Measurements from ENCODE around the gene LRFN2. TPM values are rescaled to one million over a fixed set of nuclear protein-coding genes. Genes with fewer than 3 reads are reported as not detected.

The LRFN2 gene
- total RNA-seq, 1 donor from 2014 or later, result not detected

DNA sequence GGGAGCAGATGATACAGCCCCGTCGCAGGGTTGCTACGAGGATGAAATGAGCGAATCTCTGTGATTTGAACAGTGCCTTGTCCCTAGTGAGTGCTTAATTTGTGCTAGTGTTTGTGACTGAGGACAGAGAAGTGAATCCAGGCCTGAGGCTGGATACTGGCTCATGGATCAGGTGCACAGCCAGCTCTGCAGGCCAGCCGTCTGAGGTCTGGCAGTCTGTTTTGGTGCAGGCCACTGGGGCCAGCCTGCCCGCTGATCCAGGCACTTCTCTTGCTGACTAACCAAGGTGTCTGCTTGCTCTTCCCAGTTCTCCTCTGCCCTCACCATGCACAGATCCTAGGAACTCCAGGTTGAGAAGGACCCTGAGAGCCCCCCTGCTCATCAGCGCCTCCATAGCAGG is 181.0 kb downstream of the LRFN2 start:
- Mint-ChIP-seq H3K36me3 (ENCODE audit: low read depth) (no peaks in the 10 kb centered on the region), H3K4me1 (ENCODE audit: low read depth) (no peaks in the 10 kb centered on the region), H3K27ac (no peak overlapping the region), H3K9me3 (peaks cover 9% of the 10 kb centered on the region), H3K27me3 (ENCODE audit: low read depth) (peaks cover 3% of the 10 kb centered on the region), H3K4me3 (ENCODE audit: low read depth) (no peak overlapping the region)
- intact Hi-C loops (cut with micrococcal nuclease), result no loop called here
- no peak for DNase-seq (ENCODE audit: low spot score)

DNA sequence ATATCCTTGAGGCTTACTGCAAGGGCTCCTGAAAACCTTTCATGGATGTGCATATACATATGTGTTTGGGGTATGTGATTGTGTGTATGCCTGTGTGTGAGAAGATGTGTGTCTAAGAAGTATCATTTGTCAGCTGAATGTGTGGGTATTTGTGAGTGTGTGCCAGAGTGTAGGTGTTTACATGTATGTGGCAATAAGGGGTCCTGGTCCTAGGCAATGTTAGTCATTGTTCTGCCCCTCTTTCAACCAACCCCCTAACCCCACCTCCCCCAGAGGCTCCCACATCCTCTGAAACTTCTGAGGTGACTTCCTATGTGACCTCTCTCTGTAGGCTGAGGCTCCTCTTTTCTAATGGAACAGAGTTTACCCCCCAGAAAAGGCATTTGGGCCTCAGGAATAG is 186.4 kb downstream of the LRFN2 start:
- H3K27me3 Mint-ChIP-seq (ENCODE audit: low read depth), result no peaks in the 10 kb centered on the region
- intact Hi-C loops (cut with micrococcal nuclease), result no loop called here
- no peak for DNase-seq (ENCODE audit: low spot score)

DNA sequence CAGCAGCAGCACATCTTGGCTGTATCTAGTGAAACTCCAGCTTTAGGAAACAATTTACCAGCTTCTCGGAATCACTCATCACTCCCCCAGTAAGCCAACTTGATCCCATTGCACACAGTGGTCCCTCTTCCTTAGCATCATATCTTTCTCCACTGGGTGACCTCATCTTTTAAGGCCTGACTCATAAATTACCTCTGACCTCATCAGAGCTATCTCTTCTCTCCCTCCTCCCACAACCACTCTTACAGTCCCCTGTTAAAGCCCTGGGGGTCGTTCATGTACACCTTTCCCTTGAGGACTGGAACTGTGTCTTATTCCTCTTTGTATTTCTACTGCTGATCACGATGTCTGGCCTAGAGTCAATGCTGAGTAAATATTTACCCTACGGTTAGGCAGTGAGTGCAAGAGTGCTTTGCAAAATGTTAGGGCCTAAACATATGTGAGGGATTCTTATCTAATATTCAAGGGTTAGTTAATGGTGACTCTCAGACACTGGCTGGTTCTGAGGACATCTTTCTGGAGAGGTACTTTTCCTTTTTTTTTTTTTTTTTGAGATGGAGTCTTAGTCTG is 187.2 kb downstream of the LRFN2 start:
- DNase-seq (ENCODE audit: low spot score), result no peak
- intact Hi-C loops (cut with micrococcal nuclease), result no loop called here
- H3K4me1 Mint-ChIP-seq (ENCODE audit: low read depth), result peaks cover 5% of the 10 kb centered on the region
- peaks cover 9% of the 10 kb centered on the region for H3K9me3 Mint-ChIP-seq
- H3K27me3 Mint-ChIP-seq (ENCODE audit: low read depth), result no peaks in the 10 kb centered on the region
- no peaks in the 10 kb centered on the region for H3K36me3 Mint-ChIP-seq (ENCODE audit: low read depth)
- no peak overlapping the region for H3K27ac Mint-ChIP-seq
- no peak overlapping the region for H3K4me3 Mint-ChIP-seq (ENCODE audit: low read depth)

More for the DNA sequence above, 186.4 kb downstream of the LRFN2 start:
- Mint-ChIP-seq H3K4me1 (ENCODE audit: low read depth) (peaks cover 5% of the 10 kb centered on the region), H3K9me3 (peaks cover 9% of the 10 kb centered on the region), H3K4me3 (ENCODE audit: low read depth) (no peak overlapping the region), H3K36me3 (ENCODE audit: low read depth) (no peaks in the 10 kb centered on the region), H3K27ac (no peak overlapping the region)

DNA sequence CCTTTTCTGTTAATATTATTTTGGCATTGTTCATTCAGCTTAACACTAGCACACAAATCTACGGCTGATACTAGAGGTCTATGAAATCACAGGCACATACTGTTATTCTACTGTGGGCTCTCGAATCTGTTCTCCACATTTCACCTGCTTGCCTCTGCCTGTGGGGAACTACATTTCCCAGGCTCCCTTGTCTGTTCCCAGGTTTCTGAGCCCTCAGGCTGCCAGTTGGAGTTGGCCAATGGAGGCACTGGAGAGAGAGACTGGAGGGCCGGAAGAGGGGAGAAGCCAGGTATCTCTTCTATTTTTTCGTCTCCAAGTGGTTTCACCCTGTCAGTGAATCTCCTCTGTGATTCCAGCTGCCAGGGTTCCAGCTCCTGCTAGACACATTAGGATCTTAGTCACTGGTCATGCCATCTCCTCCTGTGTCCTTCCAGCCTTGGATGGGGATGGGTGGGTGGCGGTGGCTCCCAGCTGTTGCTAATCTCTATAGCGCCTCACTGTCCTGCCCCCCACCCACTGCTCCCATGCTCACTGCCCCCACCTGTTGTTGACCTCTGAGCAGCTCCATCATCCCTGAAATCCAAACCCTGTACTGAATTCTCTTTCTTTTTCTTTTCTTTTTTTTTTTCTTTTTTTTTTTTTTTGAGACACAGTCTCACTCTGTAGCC is 188.2 kb downstream of the LRFN2 start:
- Mint-ChIP-seq H3K4me3 (ENCODE audit: low read depth) (no peak overlapping the region), H3K27ac (no peak overlapping the region), H3K9me3 (peaks cover 9% of the 10 kb centered on the region), H3K4me1 (ENCODE audit: low read depth) (peaks cover 5% of the 10 kb centered on the region), H3K27me3 (ENCODE audit: low read depth) (no peaks in the 10 kb centered on the region), H3K36me3 (ENCODE audit: low read depth) (no peaks in the 10 kb centered on the region)
- no peak for DNase-seq (ENCODE audit: low spot score)
- intact Hi-C loops (cut with micrococcal nuclease), result no loop called here

DNA sequence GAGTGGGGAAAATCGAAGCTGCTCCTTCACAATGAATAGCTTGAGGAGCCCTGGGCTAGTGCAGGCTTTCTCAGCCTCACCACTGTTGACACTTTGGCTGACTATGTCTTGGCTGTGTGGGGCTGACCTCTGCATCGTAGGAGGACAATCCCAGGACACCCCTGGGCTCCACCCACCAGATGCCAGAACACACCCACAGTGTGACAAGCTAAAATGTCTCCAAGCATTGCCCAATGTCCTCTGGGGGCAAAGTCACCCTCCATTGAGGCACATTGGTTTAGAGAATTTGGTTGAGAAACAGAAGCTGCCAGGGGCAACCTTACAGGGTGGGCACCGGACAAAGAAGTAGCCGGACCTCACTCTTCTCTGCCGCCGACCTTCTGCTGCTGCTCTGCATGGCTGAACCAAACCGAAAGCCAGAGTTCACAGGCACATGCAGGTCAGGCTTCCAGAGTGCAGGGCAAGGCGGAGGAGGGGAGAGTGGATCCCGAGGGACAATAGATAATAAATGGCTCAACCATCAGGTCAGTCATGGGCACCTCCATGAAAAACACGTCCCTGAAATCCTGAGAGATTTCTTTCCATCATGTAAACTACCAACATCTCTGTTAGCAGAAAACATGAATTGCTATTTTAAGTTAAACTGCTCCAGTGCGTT is 189.0 kb downstream of the LRFN2 start:
- Mint-ChIP-seq H3K9me3 (peaks cover 9% of the 10 kb centered on the region), H3K4me3 (ENCODE audit: low read depth) (no peak overlapping the region), H3K36me3 (ENCODE audit: low read depth) (no peaks in the 10 kb centered on the region), H3K27me3 (ENCODE audit: low read depth) (no peaks in the 10 kb centered on the region), H3K4me1 (ENCODE audit: low read depth) (peaks cover 7% of the 10 kb centered on the region), H3K27ac (no peak overlapping the region)
- intact Hi-C loops (cut with micrococcal nuclease), result no loop called here
- DNase-seq (ENCODE audit: low spot score), result no peak

DNA sequence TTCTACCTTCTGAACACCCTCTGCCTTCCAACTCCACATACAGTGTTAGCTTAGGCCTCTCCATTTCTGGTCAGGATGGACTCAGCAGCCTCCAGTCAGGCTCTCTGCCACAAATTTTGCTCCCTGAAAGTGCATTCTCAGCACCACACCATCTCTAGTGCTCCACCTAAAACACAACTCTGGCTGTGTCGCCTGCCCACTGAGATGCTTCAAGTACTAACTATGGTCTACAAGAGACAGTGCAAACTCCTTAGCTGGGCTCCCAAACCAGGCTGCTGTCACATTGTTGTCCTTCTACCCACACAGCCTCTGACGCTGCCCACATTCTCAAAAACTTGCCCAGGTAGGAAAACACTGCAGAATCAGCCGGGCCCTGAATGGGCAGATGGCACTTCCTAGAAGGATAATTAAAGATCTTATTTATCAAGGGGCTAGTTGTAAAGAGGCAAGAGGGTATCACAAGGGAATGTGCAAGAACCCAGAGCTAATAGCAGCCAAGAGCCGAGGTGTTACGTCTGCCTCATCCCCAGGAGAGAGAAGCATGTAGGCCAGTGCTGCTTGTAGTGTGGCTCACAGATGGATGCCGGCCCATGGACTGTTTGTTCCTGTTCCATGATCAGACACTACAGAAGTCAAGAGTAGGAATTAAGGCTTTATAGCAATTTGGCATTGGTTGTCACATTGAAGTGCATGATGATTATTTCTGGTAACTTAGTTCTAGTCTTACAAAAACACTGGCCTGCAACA is 189.7 kb downstream of the LRFN2 start:
- Mint-ChIP-seq H3K36me3 (ENCODE audit: low read depth) (no peaks in the 10 kb centered on the region), H3K4me1 (ENCODE audit: low read depth) (peaks cover 9% of the 10 kb centered on the region), H3K9me3 (peaks cover 9% of the 10 kb centered on the region), H3K4me3 (ENCODE audit: low read depth) (no peak overlapping the region), H3K27me3 (ENCODE audit: low read depth) (no peaks in the 10 kb centered on the region), H3K27ac (no peak overlapping the region)
- intact Hi-C loops (cut with micrococcal nuclease), result no loop called here
- no peak for DNase-seq (ENCODE audit: low spot score)

DNA sequence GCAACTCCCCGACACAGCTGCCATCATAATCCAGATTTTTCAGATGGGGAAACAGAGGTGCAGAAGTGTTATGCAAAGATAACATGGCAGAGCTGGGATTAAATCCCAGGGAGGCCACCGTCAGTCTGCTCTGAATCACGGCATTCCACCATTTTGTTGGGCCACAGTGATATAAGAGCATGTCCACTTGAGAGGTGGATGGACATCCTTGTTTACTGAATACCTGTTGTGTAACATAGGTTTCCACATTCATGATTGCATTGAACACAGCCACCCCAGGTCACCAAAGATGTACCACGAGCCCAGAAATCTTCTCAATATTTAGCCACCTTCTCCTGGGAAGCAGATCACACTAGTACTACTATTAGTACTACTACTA is 191.5 kb downstream of the LRFN2 start:
- Mint-ChIP-seq H3K36me3 (ENCODE audit: low read depth) (no peaks in the 10 kb centered on the region), H3K27me3 (ENCODE audit: low read depth) (no peaks in the 10 kb centered on the region), H3K9me3 (no peaks in the 10 kb centered on the region), H3K4me1 (ENCODE audit: low read depth) (peaks cover 14% of the 10 kb centered on the region), H3K27ac (no peak overlapping the region), H3K4me3 (ENCODE audit: low read depth) (no peak overlapping the region)
- DNase-seq (ENCODE audit: low spot score), result no peak
- intact Hi-C loops (cut with micrococcal nuclease), result no loop called here

DNA sequence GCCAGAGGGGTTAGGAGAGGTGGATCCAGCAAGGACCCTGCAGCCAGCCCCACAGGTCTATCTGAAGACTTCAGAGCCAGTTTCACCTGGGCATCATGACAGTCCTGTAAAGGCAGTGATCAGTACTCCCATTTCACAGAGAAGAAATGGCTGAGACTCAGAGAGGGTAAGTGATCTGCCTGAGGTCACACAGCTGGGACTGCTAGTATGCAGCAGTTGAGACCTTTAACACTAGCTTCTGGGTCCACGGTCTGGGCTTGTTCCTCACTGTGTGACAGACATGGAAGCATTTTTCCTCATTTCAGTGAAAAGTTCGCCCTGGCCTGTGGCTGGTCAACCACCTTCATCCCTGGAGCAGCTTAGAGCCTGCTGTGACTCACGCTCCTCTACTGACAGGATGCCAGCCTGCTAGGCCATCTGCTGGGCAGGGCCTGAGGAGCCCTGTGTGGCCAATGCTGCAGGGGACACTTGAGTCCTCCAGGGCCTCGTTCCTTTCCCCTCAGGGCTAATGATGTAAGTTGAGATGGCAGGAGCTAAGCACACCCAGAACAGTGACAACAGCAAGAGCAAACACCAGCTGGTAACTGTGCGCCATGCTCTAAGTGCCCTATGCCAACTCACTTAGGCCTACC is 192.0 kb downstream of the LRFN2 start:
- intact Hi-C loops (cut with micrococcal nuclease), result no loop called here
- Mint-ChIP-seq H3K36me3 (ENCODE audit: low read depth) (no peaks in the 10 kb centered on the region), H3K4me1 (ENCODE audit: low read depth) (peaks cover 14% of the 10 kb centered on the region), H3K9me3 (no peaks in the 10 kb centered on the region), H3K4me3 (ENCODE audit: low read depth) (no peak overlapping the region), H3K27me3 (ENCODE audit: low read depth) (no peaks in the 10 kb centered on the region), H3K27ac (no peak overlapping the region)
- no peak for DNase-seq (ENCODE audit: low spot score)

DNA sequence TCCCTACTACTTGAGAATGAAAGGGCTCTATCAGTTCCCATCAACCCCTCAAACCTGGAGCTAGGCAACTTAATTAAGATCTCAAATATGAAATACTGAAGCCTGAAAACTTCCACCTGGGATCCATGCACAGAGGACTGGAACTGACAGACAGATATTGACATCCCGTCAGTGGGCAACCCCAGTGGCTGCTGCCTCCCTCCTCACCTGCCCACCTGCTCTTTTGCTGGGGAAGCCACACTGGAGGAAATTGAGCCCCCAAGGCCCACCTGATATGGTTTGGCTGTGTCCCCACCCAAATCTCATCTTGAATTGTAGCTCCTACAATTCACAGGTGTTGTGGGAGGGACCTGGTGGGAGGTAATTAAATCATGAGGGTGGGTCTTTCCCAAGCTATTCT is 192.8 kb downstream of the LRFN2 start:
- intact Hi-C loops (cut with micrococcal nuclease), result no loop called here
- H3K4me1 Mint-ChIP-seq (ENCODE audit: low read depth), result peaks cover 19% of the 10 kb centered on the region
- H3K9me3 Mint-ChIP-seq, result no peaks in the 10 kb centered on the region
- no peak overlapping the region for H3K4me3 Mint-ChIP-seq (ENCODE audit: low read depth)
- H3K27ac Mint-ChIP-seq, result no peak overlapping the region
- H3K36me3 Mint-ChIP-seq (ENCODE audit: low read depth), result no peaks in the 10 kb centered on the region
- DNase-seq (ENCODE audit: low spot score), result no peak
- no peaks in the 10 kb centered on the region for H3K27me3 Mint-ChIP-seq (ENCODE audit: low read depth)

DNA sequence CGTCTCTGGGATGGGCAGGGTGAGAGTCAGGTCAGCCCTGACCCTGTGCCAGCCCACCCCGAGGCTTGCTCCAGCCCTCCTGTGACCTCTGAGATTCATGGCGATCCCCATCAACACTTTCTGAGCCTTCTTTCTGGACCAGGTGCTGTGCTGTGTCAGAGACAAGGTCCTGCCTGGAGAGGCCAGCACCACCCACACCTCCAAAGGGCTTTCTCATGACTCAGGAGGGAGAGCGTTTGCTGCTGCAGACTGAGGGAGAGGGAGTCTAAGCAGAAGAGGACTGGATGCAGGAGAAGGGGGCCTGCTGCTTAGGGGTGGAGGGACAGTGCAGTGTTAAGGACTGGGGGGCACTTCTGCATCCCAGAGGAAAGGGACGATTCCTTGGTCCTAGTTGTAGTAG is 193.5 kb downstream of the LRFN2 start:
- intact Hi-C loops (cut with micrococcal nuclease), result no loop called here
- DNase-seq (ENCODE audit: low spot score), result no peak
- Mint-ChIP-seq H3K4me1 (ENCODE audit: low read depth) (peaks cover 26% of the 10 kb centered on the region), H3K36me3 (ENCODE audit: low read depth) (no peaks in the 10 kb centered on the region), H3K27me3 (ENCODE audit: low read depth) (no peaks in the 10 kb centered on the region), H3K27ac (no peak overlapping the region), H3K9me3 (no peaks in the 10 kb centered on the region), H3K4me3 (ENCODE audit: low read depth) (no peak overlapping the region)

DNA sequence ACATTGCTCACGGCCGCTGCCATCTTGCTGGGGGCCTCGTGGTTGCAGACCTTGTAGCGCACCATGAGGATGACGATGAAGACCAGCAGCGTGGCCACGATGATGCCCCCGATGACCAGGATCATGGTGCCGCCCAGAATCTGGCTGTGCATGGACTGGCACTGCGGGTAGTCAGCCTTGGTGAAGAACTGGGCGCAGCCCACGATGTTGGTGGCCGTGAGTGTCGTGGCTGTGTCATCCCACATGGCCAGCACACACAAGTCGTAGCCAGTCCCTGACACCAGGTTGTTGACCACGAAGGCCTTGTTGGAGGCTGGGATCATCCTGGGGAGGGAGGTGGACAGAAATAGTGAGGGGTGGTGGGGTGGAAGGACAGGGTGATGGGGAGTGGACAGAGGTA is 194.6 kb downstream of the LRFN2 start:
- DNase-seq (ENCODE audit: low spot score), result no peak
- H3K27me3 Mint-ChIP-seq (ENCODE audit: low read depth), result no peaks in the 10 kb centered on the region
- no peak overlapping the region for H3K4me3 Mint-ChIP-seq (ENCODE audit: low read depth)
- no peak overlapping the region for H3K27ac Mint-ChIP-seq
- H3K9me3 Mint-ChIP-seq, result no peaks in the 10 kb centered on the region
- intact Hi-C loops (cut with micrococcal nuclease), result no loop called here
- H3K36me3 Mint-ChIP-seq (ENCODE audit: low read depth), result no peaks in the 10 kb centered on the region
- peaks cover 33% of the 10 kb centered on the region for H3K4me1 Mint-ChIP-seq (ENCODE audit: low read depth)

DNA sequence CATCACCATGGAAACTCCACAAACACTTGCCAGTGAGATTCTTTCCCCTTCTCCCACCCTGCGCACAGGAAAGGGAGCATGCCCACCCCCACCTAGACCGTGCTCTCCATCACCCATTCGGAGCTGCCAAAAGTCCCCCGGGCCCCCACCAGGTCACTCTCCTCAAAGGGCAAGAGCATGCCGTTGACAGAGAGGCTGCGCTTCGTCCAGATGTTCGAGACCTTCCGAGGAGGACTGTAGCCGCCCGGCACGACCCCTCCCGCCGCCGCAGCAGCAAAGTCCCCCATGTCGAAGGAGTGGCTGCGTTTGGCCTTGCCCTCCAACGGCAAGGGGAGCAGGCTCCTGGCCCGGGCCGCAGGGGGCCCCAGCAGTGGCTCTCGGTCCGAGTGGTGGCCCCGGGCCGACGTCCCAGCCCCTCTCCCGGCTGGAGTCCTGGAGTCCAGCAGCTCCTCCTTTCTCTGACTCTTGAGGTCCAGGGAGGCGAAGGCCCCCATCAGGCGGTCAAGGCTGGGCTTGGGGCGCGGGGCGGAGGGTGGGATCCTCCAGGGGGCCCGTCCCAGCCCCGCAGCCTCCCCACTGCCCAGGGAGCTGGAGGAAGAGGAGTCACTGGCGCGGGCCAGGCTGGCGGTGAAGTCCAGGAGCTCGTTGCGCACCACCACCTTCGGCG is 195.2 kb downstream of the LRFN2 start:
- no peak for DNase-seq (ENCODE audit: low spot score)
- intact Hi-C loops (cut with micrococcal nuclease), result no loop called here
- H3K27ac Mint-ChIP-seq, result no peak overlapping the region

More for the DNA sequence above, 195.2 kb downstream of the LRFN2 start:
- H3K4me1 Mint-ChIP-seq (ENCODE audit: low read depth), result peaks cover 39% of the 10 kb centered on the region
- H3K9me3 Mint-ChIP-seq, result no peaks in the 10 kb centered on the region
- H3K27me3 Mint-ChIP-seq (ENCODE audit: low read depth), result no peaks in the 10 kb centered on the region
- no peak overlapping the region for H3K4me3 Mint-ChIP-seq (ENCODE audit: low read depth)
- H3K36me3 Mint-ChIP-seq (ENCODE audit: low read depth), result no peaks in the 10 kb centered on the region

Data from activated T-helper 2 cell treated with anti-CD3 and anti-CD28 coated beads, Interferon-gamma antibody, Interleukin-2, Interleukin-4, amounts not matched to agents 10 μg/mL and 5 μg/mL and 100 μg/mL, durations not matched to agents 14 hours and 24 hours and 36 hours (primary cell).